GM18867 (cell line): ENCODE data around the gene SLC22A31.
"Not testable (repeated sequence)": the region's sequence is repeated elsewhere in the genome, so short reads cannot be mapped to it uniquely, and the experiment has no call there.

Experiments
- ATAC-seq: cut with Tn5 transposase; IDR thresholded peaks from one replicate; pipeline ENCODE4 v1.9.1; 2021; ENCODE audit warnings: mild to moderate bottlenecking, moderate library complexity; ENCODE audit not compliant: unreplicated experiment

SLC22A31 gene

GRCh38 chr16:89200124-89200849 is at the start of gene SLC22A31:
Gene SLC22A31 (minus strand): TSS chr16:89200537. CDS start chr16:89200501, 36 bp downstream.
- no peak for ATAC-seq

GRCh38 chr16:89248196-89248982 is 48.1 kb upstream of the SLC22A31 start:
- ATAC-seq, result no peak

- ATAC-seq, result not testable (repeated sequence)
Observed at GRCh38 chr16:89247734-89248075, 47.4 kb upstream of the SLC22A31 start.

- peak; percentile 70 for ATAC-seq
Observed at GRCh38 chr16:89246903-89247733, 46.8 kb upstream of the SLC22A31 start.

- ATAC-seq, result no peak
Observed at GRCh38 chr16:89246383-89246902, 46.1 kb upstream of the SLC22A31 start.

- ATAC-seq, result no peak
Observed at GRCh38 chr16:89244754-89245153, 44.4 kb upstream of the SLC22A31 start.

- ATAC-seq, result not testable (repeated sequence)
Observed at GRCh38 chr16:89244264-89244663, 43.9 kb upstream of the SLC22A31 start.

GRCh38 chr16:89243664-89244063 is 43.3 kb upstream of the SLC22A31 start:
- no peak for ATAC-seq

- no peak for ATAC-seq
Observed at GRCh38 chr16:89242795-89243200, 42.5 kb upstream of the SLC22A31 start.

GRCh38 chr16:89241187-89242007 is 41.1 kb upstream of the SLC22A31 start:
- peak; percentile 71 for ATAC-seq

GRCh38 chr16:89237733-89238132 is 37.4 kb upstream of the SLC22A31 start:
- no peak for ATAC-seq

GRCh38 chr16:89233678-89234490 is 33.5 kb upstream of the SLC22A31 start:
- ATAC-seq, result no peak

- ATAC-seq, result no peak
Observed at GRCh38 chr16:89232107-89232506, 31.8 kb upstream of the SLC22A31 start.

GRCh38 chr16:89230255-89230654 is 29.9 kb upstream of the SLC22A31 start:
- no peak for ATAC-seq

- no peak for ATAC-seq
Observed at GRCh38 chr16:89224665-89225064, 24.3 kb upstream of the SLC22A31 start.

GRCh38 chr16:89222931-89223330 is 22.6 kb upstream of the SLC22A31 start:
- no peak for ATAC-seq

- ATAC-seq, result no peak
Observed at GRCh38 chr16:89221604-89222003, 21.3 kb upstream of the SLC22A31 start.

GRCh38 chr16:89219365-89219764 is 19.0 kb upstream of the SLC22A31 start:
- no peak for ATAC-seq

GRCh38 chr16:89217388-89218191 is 17.3 kb upstream of the SLC22A31 start, which contains the start of gene ZNF778:
Gene ZNF778 (plus strand): TSS chr16:89217703. CDS start chr16:89221128, 3,425 bp downstream.
- ATAC-seq, result peak; percentile 85
